Heart right ventricle (tissue), 16 donors: ENCODE measurements around the gene COQ8A. TPM values are rescaled to one million over a fixed set of nuclear protein-coding genes. Genes with fewer than 3 reads are reported as not detected.
"Not testable (repeated sequence)": the region's sequence is repeated elsewhere in the genome, so short reads cannot be mapped to it uniquely, and the experiment has no call there.

Source experiments
- ATAC-seq, 8 donors: fragments of 200-7000 bp; cut with Tn5 transposase; one replicate each; pipeline ENCODE4 v1.9.1; 2020; ENCODE audit warnings: mild to moderate bottlenecking in 8 of 8, moderate library complexity in 8 of 8, moderate number of reproducible peaks in 1 of 8
- DNase-seq, 2 donors: peaks; one replicate each; pipeline ENCODE4 v3.0.0-alpha.2; 2020
- H3K27ac ChIP-seq, 10 donors: fragments of 200-600 bp; sonication (generic) in 2 of 10; one replicate each; pipeline versions ENCODE4 v1.5.0 to v1.8.0; 2020 to 2022; ENCODE audit warnings: mild to moderate bottlenecking in 3 of 10
- H3K27me3 ChIP-seq, 7 donors: fragments of 200-600 bp; one replicate each; pipeline ENCODE4 v1.8.0; 2021 to 2022; ENCODE audit warnings: mild to moderate bottlenecking in 2 of 7
- H3K36me3 ChIP-seq, 9 donors: fragments of 200-600 bp; sonication (generic) in 1 of 9; one replicate each; pipeline versions ENCODE4 v1.5.0 to v1.8.0; 2020 to 2022; ENCODE audit warnings: mild to moderate bottlenecking in 2 of 9
- H3K4me1 ChIP-seq, 9 donors: fragments of 200-600 bp; sonication (generic) in 1 of 9; one replicate each; pipeline versions ENCODE4 v1.5.0 to v1.8.0; 2020 to 2022; ENCODE audit warnings: mild to moderate bottlenecking in 4 of 9
- H3K4me3 ChIP-seq, 10 donors: fragments of 200-600 bp; sonication (generic) in 2 of 10; one replicate each; pipeline versions ENCODE4 v1.5.0 to v1.8.0; 2020 to 2022; ENCODE audit warnings: mild to moderate bottlenecking in 7 of 10, moderate library complexity in 2 of 10
- H3K9me3 ChIP-seq, 11 donors: fragments of 200-600 bp in 10 of 11; sonication (generic) in 2 of 11; one replicate each; pipeline versions ENCODE4 v1.5.0 to v1.8.0; 2013 to 2022; ENCODE audit warnings: mild to moderate bottlenecking in 2 of 11, control low read depth in 1 of 11, moderate library complexity in 1 of 11
- CTCF ChIP-seq, 9 donors: fragments of 200-600 bp; sonication (generic) in 2 of 9; IDR thresholded peaks; one replicate each; pipeline versions ENCODE4 v1.5.0 to v1.8.0; 2021 to 2022; ENCODE audit warnings: antibody characterized with exemption in 9 of 9, mild to moderate bottlenecking in 5 of 9, moderate library complexity in 1 of 9
- WGBS, 2 donors: extraction: QIAGEN DNeasy Blood & Tissue Kit; methylation state at CpG; one replicate each; pipeline ENCODE4 v1.1.7; 2013; ENCODE audit warnings: inconsistent platforms in 1 of 2; 5-methylcytosine and 5-hydroxymethylcytosine counted together
- intact Hi-C, 10 donors: fragments of 100-400 bp; cut with DNase I; formaldehyde crosslinking; loops; one replicate each; pipeline versions ENCODE4 v1.11.1 to v1.14.2; 2022
- polyA plus RNA-seq, 2 donors: library from polyadenylated mRNA; stranded (reverse); fragments of 200-250 nt; gene quantifications; one replicate each; pipeline ENCODE4 v1.2.3, GENCODE V29; 2013
- total RNA-seq, 10 donors: library from RNA; stranded (reverse); fragmentation: NEBNext Ultra II Directional in 3 of 10; extraction: Animal tissue kit (Norgen Biotek cat#: 25700) in 3 of 10; gene quantifications; one replicate each; pipeline versions ENCODE4 v1.2.1 to v1.2.4, GENCODE V29; 2021 to 2023
- donor health status: Arrhythmogenic right ventricular cardiomyopathy.
- donor health status: ischemic (EF 13 %, LVEDD 7.1; RV severe dilation, severe dysfunction).
- donor health status: healthy with polysubstance abuse.
- donor health status: DM: no; HTN: yes; CAD: no.
- donor health status: DM: no; HTN: no; CAD: no.
- donor health status: ischemic (EF 25% LVEDD 6.9; RV normal size, moderate dysfunction).
- donor health status: ischemic (EF 25% LVEDD 5.7; RV mildly dilated, moderate dysfunction).
- donor health status: healthy.
- donor health status: DM: yes; HTN: yes; CAD: no.
- donor health status: Ischemic cardiomyopathy.
- donor health status: ischemic (EF 35%, LVEDD 5.7; RV mildly dilated, moderate dysfunction).
- donor health status: nonischemic (EF 11% LVEDD 7.7; RV severe dilation, severe dysfunction).
- donor health status: DM: yes; HTN: yes; CAD: no.
- donor health status: PGD.
- donor health status: ischemic (EF 29% LVEDD 5.4; RV normal size, mild dysfunction).
- donor health status: nonischemic (EF 23%, LVEDD 6.1; RV moderate dilation, normal function).

COQ8A gene
- total and polyA plus RNA-seq, 12 donors, result 136 to 495 (median 253) TPM

GRCh38 chr1:226952118-226952441, 12.0 kb downstream of the COQ8A start:
- H3K9me3 ChIP-seq, result peaks cover 0 to 10% (median 0%) of the 10 kb centered on the region in 11 donors
- intact Hi-C loops, result loop anchor here in 1 of 10 donors (5.0 kb wide), 1 partner anchor 35 kb away; no protein-coding TSS in a partner anchor
- peak in 1 of 9 donors; percentile 25 for TF ChIP-seq CTCF (IDR thresholded peaks at IDR 0.05)
- peaks cover 0 to 11% (median 0%) of the 10 kb centered on the region in 9 donors for H3K36me3 ChIP-seq
- WGBS, 2 donors, result 60 to 73% methylated on average over 3 of the region's 3 CpGs
- peak overlapping the region in 4 of 10 donors; percentile 9 to 59 (median 44) for H3K27ac ChIP-seq
- DNase-seq (no peak), ATAC-seq (peak in 5 of 8 donors; percentile 12 to 70 (median 14))
- H3K27me3 ChIP-seq, result no peaks in the 10 kb centered on the region
- peaks cover 0 to 55% (median 25%) of the 10 kb centered on the region in 9 donors for H3K4me1 ChIP-seq
- H3K4me3 ChIP-seq, result no peak overlapping the region

- H3K4me3 ChIP-seq, result no peak overlapping the region
- intact Hi-C loops, result loop anchor here in 1 of 10 donors (5.0 kb wide), 1 partner anchor 36 kb away; no protein-coding TSS in a partner anchor
- DNase-seq, result no peak
- H3K36me3 ChIP-seq, result peaks cover 0 to 11% (median 0%) of the 10 kb centered on the region in 9 donors
- H3K9me3 ChIP-seq, result peaks cover 0 to 3% (median 0%) of the 10 kb centered on the region in 11 donors
- WGBS, 2 donors, result 89 to 91% methylated on average over 11 of the region's 11 CpGs
- peaks cover 0 to 62% (median 29%) of the 10 kb centered on the region in 9 donors for H3K4me1 ChIP-seq
- no peaks in the 10 kb centered on the region for H3K27me3 ChIP-seq
- ATAC-seq, result no peak
- H3K27ac ChIP-seq, result peak overlapping the region in 2 of 10 donors; percentile 13 to 59
- TF ChIP-seq CTCF (IDR thresholded peaks at IDR 0.05), result no peak
These were observed 13.2 kb downstream of the COQ8A start for GRCh38 chr1:226953175-226953800.

GRCh38 chr1:226954337-226954736, 14.2 kb downstream of the COQ8A start:
- DNase-seq (no peak), ATAC-seq (no peak)
- WGBS, 2 donors, result 83 to 85% methylated on average over 6 of the region's 6 CpGs
- H3K27me3 ChIP-seq, result no peaks in the 10 kb centered on the region
- peaks cover 0 to 10% (median 0%) of the 10 kb centered on the region in 9 donors for H3K36me3 ChIP-seq
- intact Hi-C loops, result loop anchor here in 1 of 10 donors (5.0 kb wide), 1 partner anchor 37 kb away; no protein-coding TSS in a partner anchor
- H3K9me3 ChIP-seq, result no peaks in the 10 kb centered on the region
- no peak for TF ChIP-seq CTCF (IDR thresholded peaks at IDR 0.05)
- H3K4me3 ChIP-seq, result no peak overlapping the region
- H3K27ac ChIP-seq, result peak overlapping the region in 3 of 10 donors; percentile 6 to 46 (median 28)
- peaks cover 0 to 71% (median 36%) of the 10 kb centered on the region in 9 donors for H3K4me1 ChIP-seq

- Histone ChIP-seq H3K4me3 (no peak overlapping the region), H3K4me1 (peaks cover 0 to 71% (median 38%) of the 10 kb centered on the region in 9 donors), H3K9me3 (no peaks in the 10 kb centered on the region), H3K27ac (peak overlapping the region in 4 of 10 donors; percentile 6 to 46 (median 24)), H3K27me3 (no peaks in the 10 kb centered on the region), H3K36me3 (peaks cover 0 to 6% (median 0%) of the 10 kb centered on the region in 9 donors)
- intact Hi-C loops, result loop anchor here in 1 of 10 donors (5.0 kb wide), 1 partner anchor 37 kb away; no protein-coding TSS in a partner anchor
- DNase-seq (no peak), ATAC-seq (no peak)
- WGBS, 2 donors, result 84% methylated on average over 4 of the region's 4 CpGs
- no peak for TF ChIP-seq CTCF (IDR thresholded peaks at IDR 0.05)
These were observed 14.7 kb downstream of the COQ8A start for GRCh38 chr1:226954777-226955176.

GRCh38 chr1:226955857-226956256, 15.8 kb downstream of the COQ8A start:
- H3K9me3 ChIP-seq, H3K27me3 ChIP-seq, DNase-seq, ATAC-seq, intact Hi-C loops, H3K4me3 ChIP-seq, H3K36me3 ChIP-seq, H3K27ac ChIP-seq: not testable (repeated sequence)
- WGBS, 2 donors, result 97 to 100% methylated on average over 2 of the region's 2 CpGs
- H3K4me1 ChIP-seq, result peaks cover 0 to 63% (median 38%) of the 10 kb centered on the region in 9 donors
